B cell (primary cell): ENCODE measurements around the gene KIF26B. TPM values are rescaled to one million over a fixed set of nuclear protein-coding genes. Genes with fewer than 3 reads are reported as not detected.
"Not testable (repeated sequence)": the region's sequence is repeated elsewhere in the genome, so short reads cannot be mapped to it uniquely, and the experiment has no call there.

ENCODE experiments used
- ATAC-seq: fragments of 200-7000 bp; cut with Tn5 transposase; one replicate; pipeline ENCODE4 v1.10.0; 2021; ENCODE audit warnings: low read depth, mild to moderate bottlenecking, moderate number of reproducible peaks, moderate library complexity
- CTCF ChIA-PET: fragments of 350-600 bp; sonication (Branson Sonifier 250); formaldehyde crosslinking; loops from one replicate; lab custom pipeline; 2021; ENCODE audit warnings: antibody characterized with exemption, inconsistent platforms; lab: Charles Lee
- POLR2A ChIA-PET: fragments of 350-600 bp; sonication (Branson Sonifier 250); formaldehyde crosslinking; loops from one replicate; lab custom pipeline; 2021; ENCODE audit warnings: antibody characterized with exemption; lab: Charles Lee
- DNase-seq: peaks from one replicate; pipeline ENCODE4 v3.0.0; 2013
- H2AFZ ChIP-seq: 2 replicates; pipeline ENCODE4 v1.6.1; 2012; ENCODE audit warnings: mild to moderate bottlenecking, low read depth, low read length; ENCODE audit not compliant: insufficient read depth, poor library complexity, severe bottlenecking
- H3K27ac ChIP-seq, 2 donors: 1 replicate in 1 of 2; 2 replicates in 1 of 2; pipeline ENCODE4 v1.5.1; 2012 to 2013; ENCODE audit warnings: low read length in 2 of 2, mild to moderate bottlenecking in 2 of 2, moderate library complexity in 1 of 2
- H3K27me3 ChIP-seq, 4 experiments: fragments of 200-600 bp in 1 of 4; sonication (generic) in 1 of 4; replicated peaks in 1 of 4; 1 replicate in 2 of 4; 2 replicates in 2 of 4; pipeline versions ENCODE4 v1.6.1 to v1.7.0; 2013 to 2016; ENCODE audit warnings: low read length in 3 of 4, mild to moderate bottlenecking in 2 of 4, mixed read lengths in 1 of 4, moderate library complexity in 1 of 4; ENCODE audit not compliant: insufficient read depth in 4 of 4, control insufficient read depth in 3 of 4; ENCODE audit errors: control extremely low read depth in 1 of 4
- H3K36me3 ChIP-seq, 2 experiments: replicated peaks in 1 of 2; 1 replicate in 1 of 2; 2 replicates in 1 of 2; pipeline versions ENCODE4 v1.6.1 to v1.7.1; 2013; ENCODE audit warnings: low read length in 1 of 2; ENCODE audit not compliant: insufficient read depth in 2 of 2, control insufficient read depth in 1 of 2; ENCODE audit errors: control extremely low read depth in 1 of 2, extremely low read depth in 1 of 2
- H3K4me1 ChIP-seq, 2 donors: fragments of 200-600 bp in 1 of 2; sonication (generic) in 1 of 2; 1 replicate in 1 of 2; 2 replicates in 1 of 2; pipeline versions ENCODE4 v1.5.1 to v1.6.1; 2013 to 2017; ENCODE audit warnings: low read length in 2 of 2; ENCODE audit not compliant: control insufficient read depth in 2 of 2, insufficient read depth in 2 of 2
- H3K4me2 ChIP-seq: replicated peaks from 2 replicates; pipeline ENCODE3; 2012; ENCODE audit warnings: mild to moderate bottlenecking, low read depth, low read length; ENCODE audit not compliant: poor library complexity, severe bottlenecking
- H3K4me3 ChIP-seq, 5 experiments: fragments of 200-600 bp in 1 of 5; sonication (generic) in 1 of 5; 1 replicate in 3 of 5; 2 replicates in 2 of 5; pipeline versions ENCODE4 v1.5.1 to v1.7.0; 2011 to 2016; ENCODE audit warnings: low read length in 4 of 5, mild to moderate bottlenecking in 4 of 5, low read depth in 2 of 5, control low read depth in 1 of 5, moderate library complexity in 1 of 5; ENCODE audit not compliant: insufficient read depth in 1 of 5; ENCODE audit errors: control extremely low read depth in 1 of 5, extremely low read depth in 1 of 5
- H3K79me2 ChIP-seq: fragments of 200-600 bp; sonication (generic); one replicate; pipeline ENCODE4 v1.6.0; 2016; ENCODE audit warnings: low read length; ENCODE audit not compliant: control insufficient read depth, insufficient read depth
- H3K9ac ChIP-seq: fragments of 200-600 bp; sonication (generic); 2 replicates; pipeline ENCODE4 v1.6.1; 2017; ENCODE audit warnings: mild to moderate bottlenecking, low read length, moderate library complexity
- H3K9me3 ChIP-seq, 3 donors: one replicate each; pipeline versions ENCODE4 v1.6.1 to v1.7.1; 2013; ENCODE audit warnings: low read length in 2 of 3; ENCODE audit not compliant: control insufficient read depth in 2 of 3, insufficient read depth in 1 of 3; ENCODE audit errors: control extremely low read depth in 1 of 3
- H4K20me1 ChIP-seq: 2 replicates; pipeline ENCODE4 v1.6.0; 2012; ENCODE audit warnings: mild to moderate bottlenecking, low read length; ENCODE audit not compliant: insufficient read depth, control insufficient read depth, poor library complexity, severe bottlenecking
- H3K27ac Mint-ChIP-seq: one replicate; pipeline ENCODE4 v1.8.0; 2021; ENCODE audit warnings: mixed read lengths
- H3K27me3 Mint-ChIP-seq: one replicate; pipeline ENCODE4 v1.8.0; 2021; ENCODE audit warnings: mixed read lengths
- H3K4me1 Mint-ChIP-seq: one replicate; pipeline ENCODE4 v1.8.0; 2021; ENCODE audit warnings: mixed read lengths
- H3K4me3 Mint-ChIP-seq: one replicate; pipeline ENCODE4 v1.8.0; 2021; ENCODE audit warnings: mixed read lengths
- H3K9me3 Mint-ChIP-seq: one replicate; pipeline ENCODE4 v1.8.0; 2022; ENCODE audit warnings: mixed read lengths; ENCODE audit not compliant: insufficient read depth
- EZH2 ChIP-seq: IDR thresholded peaks from 2 replicates; pipeline ENCODE4 v1.6.1; 2012; ENCODE audit warnings: borderline replicate concordance, low read depth, mild to moderate bottlenecking, moderate library complexity, low read length; ENCODE audit not compliant: insufficient read depth, poor library complexity, severe bottlenecking
- WGBS: methylation state at CpG from one replicate; pipeline ENCODE4 v1.1.5; 2013; ENCODE audit warnings: missing lambda C conversion rate; ENCODE audit not compliant: insufficient coverage; 5-methylcytosine and 5-hydroxymethylcytosine counted together
- intact Hi-C: fragments of 100-400 bp; cut with micrococcal nuclease; formaldehyde crosslinking; loops from one replicate; pipeline ENCODE4 v1.10.0; 2022
- polyA plus RNA-seq: library from polyadenylated mRNA; depleted of rRNA; stranded (reverse); fragments of >200 nt; gene quantifications from 2 replicates; pipeline ENCODE4 v1.2.3, GENCODE V29; 2012
- total RNA-seq, 2 donors: library from RNA; stranded (reverse); fragments of 120-200 nt in 1 of 2; gene quantifications; 1 replicate in 1 of 2; 2 replicates in 1 of 2; pipeline versions ENCODE4 v1.2.3 to v1.2.4, GENCODE V29; 2013 to 2022
- TF ChIP-seq, protein P1 (sequence below): fragments of 200-600 bp; IDR thresholded peaks from one replicate; pipeline ENCODE4 v1.8.0; 2022; ENCODE audit warnings: antibody characterized with exemption, mild to moderate bottlenecking

The KIF26B gene
- total and polyA plus RNA-seq, 2 donors (not counting 1 experiment from before 2014, with no cell fraction given), result 0.62 TPM; not detected in 1

GRCh38 chr1:245721488-245721887 is 566.7 kb downstream of the KIF26B start:
- ATAC-seq, result no peak
- Mint-ChIP-seq H3K9me3 (no peaks in the 10 kb centered on the region), H3K27me3 (no peaks in the 10 kb centered on the region), H3K27ac (no peak overlapping the region), H3K4me3 (no peak overlapping the region), H3K4me1 (no peaks in the 10 kb centered on the region)
- H3K4me3 ChIP-seq, result no peak overlapping the region
- WGBS, result 91% methylated on average over 4 of the region's 4 CpGs
- H3K4me1 ChIP-seq, result no peaks in the 10 kb centered on the region
- ChIA-PET CTCF (no interaction called here), POLR2A (no interaction called here)
- H3K4me2 ChIP-seq, result no peak overlapping the region
- no peak overlapping the region for H3K9ac ChIP-seq
- H3K36me3 ChIP-seq, result no peaks in the 10 kb centered on the region
- DNase-seq, result no peak
- no peak overlapping the region for H3K27ac ChIP-seq
- H3K79me2 ChIP-seq, result no peaks in the 10 kb centered on the region
- no peaks in the 10 kb centered on the region for H4K20me1 ChIP-seq
- peaks cover 0 to 17% (median 0%) of the 10 kb centered on the region in 3 donors for H3K9me3 ChIP-seq
- no peaks in the 10 kb centered on the region for H3K27me3 ChIP-seq
- TF ChIP-seq, protein P1, sequence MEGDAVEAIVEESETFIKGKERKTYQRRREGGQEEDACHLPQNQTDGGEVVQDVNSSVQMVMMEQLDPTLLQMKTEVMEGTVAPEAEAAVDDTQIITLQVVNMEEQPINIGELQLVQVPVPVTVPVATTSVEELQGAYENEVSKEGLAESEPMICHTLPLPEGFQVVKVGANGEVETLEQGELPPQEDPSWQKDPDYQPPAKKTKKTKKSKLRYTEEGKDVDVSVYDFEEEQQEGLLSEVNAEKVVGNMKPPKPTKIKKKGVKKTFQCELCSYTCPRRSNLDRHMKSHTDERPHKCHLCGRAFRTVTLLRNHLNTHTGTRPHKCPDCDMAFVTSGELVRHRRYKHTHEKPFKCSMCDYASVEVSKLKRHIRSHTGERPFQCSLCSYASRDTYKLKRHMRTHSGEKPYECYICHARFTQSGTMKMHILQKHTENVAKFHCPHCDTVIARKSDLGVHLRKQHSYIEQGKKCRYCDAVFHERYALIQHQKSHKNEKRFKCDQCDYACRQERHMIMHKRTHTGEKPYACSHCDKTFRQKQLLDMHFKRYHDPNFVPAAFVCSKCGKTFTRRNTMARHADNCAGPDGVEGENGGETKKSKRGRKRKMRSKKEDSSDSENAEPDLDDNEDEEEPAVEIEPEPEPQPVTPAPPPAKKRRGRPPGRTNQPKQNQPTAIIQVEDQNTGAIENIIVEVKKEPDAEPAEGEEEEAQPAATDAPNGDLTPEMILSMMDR, result no peak
- no peak for TF ChIP-seq EZH2
- no peak overlapping the region for H2AFZ ChIP-seq
- intact Hi-C loops, result no loop called here

DNA sequence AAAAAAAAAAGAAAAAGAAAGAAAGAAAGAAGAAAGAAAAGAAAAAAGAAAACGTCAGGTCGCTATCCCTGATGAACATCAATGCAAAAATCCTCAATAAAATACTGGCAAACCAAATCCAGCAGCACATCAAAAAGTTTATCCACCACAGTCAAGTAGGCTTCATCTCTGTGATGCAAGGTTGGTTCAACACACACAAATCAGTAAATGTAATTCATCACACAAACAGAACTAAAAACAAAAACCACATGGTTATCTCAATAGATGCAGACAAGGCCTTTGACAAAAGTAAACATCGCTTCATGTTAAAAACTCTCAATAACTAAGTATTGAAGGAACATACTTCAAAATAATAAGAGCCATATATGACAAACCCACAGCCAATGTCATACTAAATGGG is 573.2 kb downstream of the KIF26B start:
- H4K20me1 ChIP-seq, H3K27me3 ChIP-seq, H3K4me3 ChIP-seq, H3K4me3 Mint-ChIP-seq, ATAC-seq, H3K27ac Mint-ChIP-seq, CTCF ChIA-PET, H3K4me1 ChIP-seq, H3K36me3 ChIP-seq, H2AFZ ChIP-seq, H3K9ac ChIP-seq, H3K27ac ChIP-seq, H3K4me1 Mint-ChIP-seq, H3K4me2 ChIP-seq, H3K27me3 Mint-ChIP-seq, H3K79me2 ChIP-seq, intact Hi-C loops, POLR2A ChIA-PET, DNase-seq: not testable (repeated sequence)
- no CpG with 5 or more reads among the region's 3 CpGs for WGBS
- H3K9me3 Mint-ChIP-seq, result peaks cover 35% of the 10 kb centered on the region
- H3K9me3 ChIP-seq, result peaks cover 0 to 12% (median 2%) of the 10 kb centered on the region in 3 donors
